ENCODE measurements around the gene IRF9.

The IRF9 gene

GRCh38 chr14:24131549-24131966, 29.5 kb upstream of the IRF9 start:
- DNase-seq (ENCODE audit: low read depth in 4 of 4, low spot score in 1 of 4) = no peak

GRCh38 chr14:24132061-24132685, 28.9 kb upstream of the IRF9 start:
- no peak for DNase-seq (ENCODE audit: low read depth in 4 of 4, low spot score in 1 of 4)

- no peak for DNase-seq (ENCODE audit: low read depth in 4 of 4, low spot score in 1 of 4)
These were observed 28.1 kb upstream of the IRF9 start for GRCh38 chr14:24132976-24133375.

- no peak for DNase-seq (ENCODE audit: low read depth in 4 of 4, low spot score in 1 of 4)
These were observed 27.3 kb upstream of the IRF9 start for GRCh38 chr14:24133735-24134134.

GRCh38 chr14:24135584-24135833, 25.6 kb upstream of the IRF9 start:
- DNase-seq (ENCODE audit: low read depth in 4 of 4, low spot score in 1 of 4) = no peak

GRCh38 chr14:24135834-24136683, 25.0 kb upstream of the IRF9 start, which contains the start of gene PSME1:
PSME1 (plus strand) TSS chr14:24136194; CDS start chr14:24136263, 69 bp downstream.
- peak; percentile 76 to 94 (median 91) for DNase-seq (ENCODE audit: low read depth in 4 of 4, low spot score in 1 of 4)

GRCh38 chr14:24136684-24137528, 24.2 kb upstream of the IRF9 start:
- no peak for DNase-seq (ENCODE audit: low read depth in 4 of 4, low spot score in 1 of 4)

- no peak for DNase-seq (ENCODE audit: low read depth in 4 of 4, low spot score in 1 of 4)
These were observed 23.3 kb upstream of the IRF9 start for GRCh38 chr14:24137529-24138395.

- DNase-seq (ENCODE audit: low read depth in 4 of 4, low spot score in 1 of 4) = no peak
These were observed 22.4 kb upstream of the IRF9 start for GRCh38 chr14:24138396-24139271.

GRCh38 chr14:24139272-24139934, 21.7 kb upstream of the IRF9 start:
- DNase-seq (ENCODE audit: low read depth in 4 of 4, low spot score in 1 of 4) = no peak

GRCh38 chr14:24141097-24141880, 19.8 kb upstream of the IRF9 start, which contains the start of gene EMC9:
EMC9 (minus strand) TSS chr14:24141591; CDS start chr14:24141304, 287 bp downstream.
- peak; percentile 97 to 100 (median 98) for DNase-seq (ENCODE audit: low read depth in 4 of 4, low spot score in 1 of 4)

- DNase-seq (ENCODE audit: low read depth in 4 of 4, low spot score in 1 of 4) = no peak
These were observed 17.6 kb upstream of the IRF9 start for GRCh38 chr14:24143511-24143910.

GRCh38 chr14:24144451-24144850, 16.6 kb upstream of the IRF9 start:
- no peak for DNase-seq (ENCODE audit: low read depth in 4 of 4, low spot score in 1 of 4)

- no peak for DNase-seq (ENCODE audit: low read depth in 4 of 4, low spot score in 1 of 4)
These were observed 15.8 kb upstream of the IRF9 start for GRCh38 chr14:24145219-24145618.

GRCh38 chr14:24145690-24146452, 15.2 kb upstream of the IRF9 start:
- no peak for DNase-seq (ENCODE audit: low read depth in 4 of 4, low spot score in 1 of 4)

GRCh38 chr14:24146453-24146977, 14.6 kb upstream of the IRF9 start, which contains the start of gene PSME2:
PSME2 (minus strand) TSS chr14:24146610; CDS start chr14:24146581, 29 bp downstream.
- peak; percentile 62 to 93 (median 78) for DNase-seq (ENCODE audit: low read depth in 4 of 4, low spot score in 1 of 4)

All from stimulated activated CD4-positive, alpha-beta T cell treated with anti-CD3 and anti-CD28 coated beads, Interleukin-1b, Interleukin-23, amount 100 ng/mL, for 24 hours (primary cell).